ENCODE results near the gene TP53.
"Not testable (repeated sequence)": the region's sequence is repeated elsewhere in the genome, so short reads cannot be mapped to it uniquely, and the experiment has no call there.

The TP53 gene

DNA sequence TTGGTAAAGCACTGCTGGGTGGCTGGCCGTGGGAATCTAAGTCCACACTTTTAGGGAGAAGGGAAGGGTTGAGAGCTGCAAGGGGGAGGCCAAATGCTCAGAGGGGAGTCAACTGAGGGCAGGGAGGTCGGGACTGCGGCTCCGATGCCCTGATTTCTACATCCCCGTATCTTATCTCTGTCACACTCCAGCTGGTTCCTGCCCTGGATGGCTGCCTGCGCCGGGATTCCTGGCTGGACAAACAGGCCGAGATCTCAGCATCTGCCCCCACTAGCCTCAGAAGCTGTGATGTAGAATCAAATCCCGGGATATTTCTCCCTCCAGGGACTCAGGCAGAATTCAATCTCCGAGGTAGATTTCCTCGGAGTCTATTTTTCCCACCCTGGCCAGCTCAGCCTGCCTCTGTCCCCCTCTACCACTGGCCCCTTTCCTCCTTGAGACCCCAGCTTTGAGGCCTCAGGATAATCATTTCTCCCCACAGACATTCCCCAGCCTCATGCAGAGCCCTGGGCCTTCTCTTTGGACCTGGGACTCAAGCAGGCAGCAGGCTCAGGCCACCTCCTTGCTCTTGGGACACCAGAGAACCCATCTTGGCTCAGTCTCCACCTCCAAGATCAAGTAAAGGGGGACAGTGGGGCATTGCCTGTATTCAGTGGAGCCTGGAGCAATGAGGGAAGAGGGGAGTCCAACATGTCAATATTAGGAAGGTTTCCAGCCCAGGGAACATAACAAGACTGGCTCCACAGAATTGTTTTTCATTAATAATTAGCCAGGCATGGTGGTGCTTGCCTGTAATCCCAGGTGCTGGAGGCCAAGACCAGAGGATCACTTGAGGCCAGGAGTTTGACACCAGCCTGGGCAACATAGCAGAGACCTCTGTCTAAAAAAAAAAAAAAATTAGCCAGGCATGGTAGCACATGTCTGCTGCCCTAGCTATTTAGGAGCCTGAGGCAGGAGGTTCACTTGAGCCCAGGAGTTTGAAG is 55.6 kb downstream of the TP53 start:
- no peak for DNase-seq (ENCODE audit: low read depth in 2 of 2)

DNA sequence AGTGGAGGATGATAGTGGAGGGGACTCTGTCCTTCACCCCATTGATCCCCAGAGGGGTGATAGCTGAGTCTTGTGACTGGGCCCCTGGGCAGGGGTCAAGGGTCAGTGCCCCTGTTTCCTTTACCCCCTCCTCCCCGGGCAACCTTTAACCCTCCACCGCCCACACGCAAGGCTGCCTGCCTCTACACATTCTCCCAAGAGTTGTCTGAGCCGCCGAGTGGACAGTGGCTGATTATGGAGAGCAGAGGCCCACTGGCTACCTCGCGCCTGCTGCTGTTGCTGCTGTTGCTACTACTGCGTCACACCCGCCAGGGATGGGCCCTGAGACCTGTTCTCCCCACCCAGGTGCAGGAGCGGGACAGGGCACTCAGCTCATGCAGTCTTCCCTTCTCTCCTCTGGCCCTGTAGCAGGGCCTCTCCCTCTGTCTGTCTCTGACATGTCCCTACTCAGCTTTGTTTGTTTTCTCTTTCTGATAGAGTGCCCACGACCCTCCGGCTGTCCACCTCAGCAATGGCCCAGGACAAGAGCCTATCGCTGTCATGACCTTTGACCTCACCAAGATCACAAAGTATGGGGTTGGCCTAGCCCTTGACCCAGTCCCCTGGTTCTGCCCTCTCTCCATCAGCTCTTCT is 57.2 kb downstream of the TP53 start, which contains the start of gene SHBG:
SHBG (plus strand) TSS at position 197 of the 633 bp plus-strand sequence; CDS start at position 235, 38 bp downstream.
- DNase-seq (ENCODE audit: low read depth in 2 of 2): no peak

DNA sequence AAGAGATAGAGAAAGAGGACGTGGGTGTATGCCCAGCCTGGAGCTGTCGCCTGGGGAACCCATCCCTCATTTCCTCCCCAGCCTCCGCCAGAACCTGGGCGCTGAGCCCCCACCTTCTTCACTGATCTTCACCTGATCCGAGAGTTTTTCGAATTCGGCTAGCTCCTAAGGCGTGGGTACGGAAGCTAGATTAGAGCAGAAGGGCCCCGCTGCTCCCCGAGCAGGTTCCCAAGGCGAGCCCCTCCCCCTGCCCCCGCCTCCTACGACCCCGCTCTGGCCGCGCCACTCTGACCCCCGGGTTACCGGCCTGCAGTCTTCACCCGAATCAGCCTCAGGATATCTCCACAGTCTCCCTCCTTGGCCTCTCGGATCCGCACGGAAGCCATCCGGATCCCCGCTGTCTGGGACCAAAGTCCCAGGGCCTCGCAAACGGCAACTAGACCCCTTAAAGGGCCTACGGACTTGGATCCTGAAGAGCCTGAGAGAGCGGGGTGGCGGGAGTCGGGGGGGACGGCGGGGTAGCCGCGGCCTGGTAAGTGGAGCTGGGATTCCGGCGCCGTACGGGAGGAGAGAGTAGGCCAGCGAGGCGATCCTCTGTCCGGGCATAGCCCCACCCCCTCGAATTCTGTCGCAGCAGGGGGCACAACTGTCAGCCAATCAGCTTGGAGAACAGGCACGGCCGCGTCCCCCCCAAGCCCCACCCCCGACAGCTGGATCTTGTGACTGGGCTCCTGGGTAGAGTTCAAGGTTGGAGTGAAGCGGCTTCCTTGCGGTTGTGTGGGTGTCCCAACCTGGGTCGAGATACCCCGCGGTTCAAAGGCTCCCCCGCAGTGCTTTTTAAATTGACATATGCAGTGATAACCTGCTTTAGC is 59.8 kb downstream of the TP53 start, which contains the start of gene SAT2:
SAT2 (minus strand) TSS at position 572 of the 872 bp plus-strand sequence; CDS start at position 386, 186 bp downstream.
- peak; percentile 66 to 78 for DNase-seq (ENCODE audit: low read depth in 2 of 2)

DNA sequence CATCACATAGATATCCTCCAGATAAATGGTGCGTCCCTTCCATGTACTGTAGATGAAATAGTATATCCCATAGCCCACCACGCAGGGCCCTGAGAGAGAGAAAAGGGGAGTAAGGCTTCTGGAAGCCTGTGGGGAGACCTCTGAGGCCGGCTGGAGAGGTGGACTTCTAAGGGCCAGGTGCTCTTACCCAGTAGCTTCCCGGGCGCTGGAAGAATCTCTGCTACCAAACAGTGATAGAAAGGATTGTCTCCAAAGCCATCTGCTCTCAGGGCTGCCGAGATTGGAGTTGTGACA is 60.4 kb downstream of the TP53 start:
- DNase-seq (ENCODE audit: low read depth in 2 of 2): no peak

DNA sequence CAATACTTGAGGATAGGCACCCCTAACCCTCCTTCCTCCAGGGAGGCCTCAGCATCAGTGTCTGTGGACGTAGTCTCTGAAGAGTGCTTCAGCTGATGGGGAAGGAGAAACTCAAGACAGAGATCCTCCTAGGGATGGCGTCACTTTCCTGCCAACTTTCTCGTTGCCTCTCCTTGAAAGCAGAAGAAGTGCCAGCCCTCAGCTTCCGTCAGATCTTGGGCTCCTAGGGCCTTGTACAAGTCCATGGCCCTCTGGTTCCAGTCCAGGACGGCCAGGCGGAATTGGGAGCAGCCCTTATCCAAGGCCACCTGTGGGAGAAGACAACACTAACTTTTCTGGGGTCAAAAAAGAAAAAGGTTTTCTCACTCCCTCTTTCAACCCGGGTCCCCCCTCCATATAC is 61.0 kb downstream of the TP53 start:
- DNase-seq (ENCODE audit: low read depth in 2 of 2): no peak

DNA sequence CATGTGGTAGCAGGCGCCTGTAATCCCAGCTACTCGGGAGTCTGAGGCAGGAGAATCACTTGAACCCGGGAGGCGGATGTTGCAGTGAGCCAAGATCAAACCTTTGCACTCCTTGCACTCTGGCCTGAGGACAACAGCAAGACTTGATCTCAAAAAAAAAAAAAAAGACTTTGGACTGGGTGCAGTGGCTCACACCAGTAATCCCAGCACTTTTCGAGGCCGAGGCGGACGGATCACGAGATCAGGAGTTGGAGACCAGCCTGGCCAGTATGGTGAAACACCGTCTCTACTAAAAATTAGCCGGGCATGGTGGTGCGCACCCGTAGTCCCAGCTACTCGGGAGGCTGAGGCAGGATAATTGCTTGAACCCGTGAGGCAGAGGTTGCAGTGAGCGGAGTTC is 61.5 kb downstream of the TP53 start:
- not testable (repeated sequence) for DNase-seq (ENCODE audit: low read depth in 2 of 2)

DNA sequence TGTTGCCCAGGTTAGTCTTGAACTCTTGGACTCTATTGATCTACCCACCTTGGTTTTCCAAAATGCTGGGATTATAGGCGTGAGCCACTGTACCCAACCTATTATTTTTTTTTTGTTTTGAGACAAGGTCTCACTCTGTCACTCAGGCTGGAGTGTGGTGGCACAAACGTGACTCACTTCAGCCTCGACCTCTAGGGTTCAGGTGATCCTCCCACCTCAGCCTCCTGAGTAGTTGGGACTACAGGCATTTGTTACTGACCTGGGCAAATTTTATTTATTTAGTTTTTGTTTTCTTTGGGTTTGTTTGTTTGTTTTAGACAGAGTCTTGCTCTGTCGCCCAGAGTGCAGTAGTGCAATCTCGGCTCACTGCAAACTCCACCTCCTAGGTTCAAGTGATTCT is 63.6 kb downstream of the TP53 start:
- DNase-seq (ENCODE audit: low read depth in 2 of 2): no peak

DNA sequence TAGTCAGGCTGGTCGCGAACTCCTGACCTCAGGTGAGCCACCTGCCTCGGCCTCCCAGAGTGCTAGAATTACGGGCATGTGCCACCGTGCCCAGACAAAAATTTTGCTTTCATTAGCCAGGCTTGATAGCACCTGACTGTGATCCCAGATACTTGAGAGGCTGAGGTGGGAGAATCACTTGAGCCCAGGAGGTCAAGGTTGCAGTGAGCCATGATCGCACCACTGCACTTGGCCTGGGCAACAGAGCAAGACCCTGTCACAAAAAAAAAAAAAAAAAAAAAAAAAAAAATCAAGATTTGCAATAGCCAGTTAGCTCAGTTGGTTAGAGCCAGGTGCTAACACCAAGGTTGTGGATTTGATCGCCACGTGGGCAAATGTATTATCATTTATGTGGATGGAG is 66.5 kb downstream of the TP53 start:
- DNase-seq (ENCODE audit: low read depth in 2 of 2): no peak

DNA sequence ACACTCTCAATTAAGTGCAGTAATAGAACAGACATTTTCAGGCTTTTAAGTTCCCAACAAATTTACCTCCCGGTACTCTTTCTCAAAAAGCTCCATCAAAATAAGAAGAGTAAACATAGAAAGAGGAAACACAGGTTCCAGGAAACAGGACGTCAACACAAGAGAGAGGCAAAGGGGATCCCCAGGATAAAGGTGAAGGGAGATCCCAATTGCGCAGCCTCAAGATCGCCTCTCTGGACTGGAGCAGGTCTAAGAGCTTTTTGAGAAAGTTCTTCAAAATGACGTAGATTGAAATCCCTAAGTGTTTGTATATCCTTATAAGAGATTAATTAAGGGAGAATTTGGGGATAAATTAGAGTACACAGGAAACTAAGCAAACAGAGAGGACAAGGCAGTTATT is 68.7 kb downstream of the TP53 start:
- DNase-seq (ENCODE audit: low read depth in 2 of 2): no peak

Data from stimulated activated CD8-positive, alpha-beta memory T cell treated with anti-CD3 and anti-CD28 coated beads, Interleukin-2, amount 100 ng/mL, for 1 hour (primary cell).